OCI-LY1 (cell line): ENCODE results near the gene PDE11A.

ENCODE experiments used
- CTCF ChIP-seq: fragments of 200-600 bp; sonication (generic), shearing (Covaris generic); IDR thresholded peaks from 2 replicates; pipeline ENCODE4 v1.5.1; 2017; ENCODE audit warnings: mild to moderate bottlenecking, antibody characterized with exemption, low read length, moderate library complexity, mixed read lengths
- EZH2 ChIP-seq: fragments of 200-600 bp; sonication (generic), shearing (Covaris generic); IDR thresholded peaks from 2 replicates; pipeline ENCODE4 v1.8.0; 2017; ENCODE audit warnings: borderline replicate concordance, mixed run types, mild to moderate bottlenecking, antibody characterized with exemption, low read length, moderate library complexity, mixed read lengths

DNA sequence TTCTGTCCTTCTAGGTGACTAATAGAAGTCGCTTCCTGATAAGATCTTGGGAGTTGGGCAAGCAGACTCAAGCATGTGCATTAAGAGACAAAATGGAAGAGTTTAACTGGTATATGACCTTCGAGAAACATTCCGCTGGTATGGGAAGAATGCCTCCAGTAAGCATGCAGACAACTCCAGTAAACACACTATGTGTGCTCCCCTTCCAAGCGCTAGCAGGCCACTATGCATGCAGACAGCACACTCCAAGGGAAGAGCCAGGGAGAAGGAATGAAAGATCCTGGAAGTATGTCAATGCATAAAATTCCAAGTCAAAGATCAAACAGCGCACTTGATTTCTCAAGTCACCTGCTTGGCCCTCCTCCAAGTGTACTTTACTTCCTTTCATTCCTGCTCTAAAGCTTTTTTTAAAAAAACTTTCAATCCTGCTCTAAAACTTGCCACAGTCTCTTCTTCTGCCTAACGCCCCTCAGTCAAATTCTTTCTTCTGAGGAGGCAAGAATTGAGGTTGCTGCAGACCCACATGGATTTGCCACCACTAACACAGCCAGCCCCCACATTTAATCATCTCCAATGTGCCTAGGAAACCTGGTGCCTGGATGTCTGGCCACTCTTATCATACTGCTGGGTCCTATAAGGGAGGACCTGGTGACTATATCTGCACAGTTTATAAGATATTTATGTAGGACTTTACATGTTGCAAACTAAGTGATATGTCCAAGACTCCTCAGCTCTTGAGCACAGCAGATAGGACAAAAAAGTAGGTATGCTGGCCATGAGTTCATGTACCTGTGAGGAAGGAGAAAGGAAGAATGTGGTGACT is 239.8 kb downstream of the PDE11A start:
- TF ChIP-seq CTCF (no peak), EZH2 (no peak)
